Measurements from ENCODE around the gene LRRC7.

- TF ChIP-seq, protein P1, sequence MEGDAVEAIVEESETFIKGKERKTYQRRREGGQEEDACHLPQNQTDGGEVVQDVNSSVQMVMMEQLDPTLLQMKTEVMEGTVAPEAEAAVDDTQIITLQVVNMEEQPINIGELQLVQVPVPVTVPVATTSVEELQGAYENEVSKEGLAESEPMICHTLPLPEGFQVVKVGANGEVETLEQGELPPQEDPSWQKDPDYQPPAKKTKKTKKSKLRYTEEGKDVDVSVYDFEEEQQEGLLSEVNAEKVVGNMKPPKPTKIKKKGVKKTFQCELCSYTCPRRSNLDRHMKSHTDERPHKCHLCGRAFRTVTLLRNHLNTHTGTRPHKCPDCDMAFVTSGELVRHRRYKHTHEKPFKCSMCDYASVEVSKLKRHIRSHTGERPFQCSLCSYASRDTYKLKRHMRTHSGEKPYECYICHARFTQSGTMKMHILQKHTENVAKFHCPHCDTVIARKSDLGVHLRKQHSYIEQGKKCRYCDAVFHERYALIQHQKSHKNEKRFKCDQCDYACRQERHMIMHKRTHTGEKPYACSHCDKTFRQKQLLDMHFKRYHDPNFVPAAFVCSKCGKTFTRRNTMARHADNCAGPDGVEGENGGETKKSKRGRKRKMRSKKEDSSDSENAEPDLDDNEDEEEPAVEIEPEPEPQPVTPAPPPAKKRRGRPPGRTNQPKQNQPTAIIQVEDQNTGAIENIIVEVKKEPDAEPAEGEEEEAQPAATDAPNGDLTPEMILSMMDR (IDR thresholded peaks at IDR 0.05): no peak
- TF ChIP-seq, protein P2, sequence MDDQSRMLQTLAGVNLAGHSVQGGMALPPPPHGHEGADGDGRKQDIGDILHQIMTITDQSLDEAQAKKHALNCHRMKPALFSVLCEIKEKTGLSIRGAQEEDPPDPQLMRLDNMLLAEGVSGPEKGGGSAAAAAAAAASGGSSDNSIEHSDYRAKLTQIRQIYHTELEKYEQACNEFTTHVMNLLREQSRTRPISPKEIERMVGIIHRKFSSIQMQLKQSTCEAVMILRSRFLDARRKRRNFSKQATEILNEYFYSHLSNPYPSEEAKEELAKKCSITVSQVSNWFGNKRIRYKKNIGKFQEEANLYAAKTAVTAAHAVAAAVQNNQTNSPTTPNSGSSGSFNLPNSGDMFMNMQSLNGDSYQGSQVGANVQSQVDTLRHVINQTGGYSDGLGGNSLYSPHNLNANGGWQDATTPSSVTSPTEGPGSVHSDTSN (IDR thresholded peaks at IDR 0.05): no peak
- TF ChIP-seq POLR2AphosphoS5 (IDR thresholded peaks at IDR 0.05; ENCODE audit: low read depth, low read length) (no peak), EZH2phosphoT487 (IDR thresholded peaks at IDR 0.05; ENCODE audit: borderline replicate concordance, low read depth) (no peak), MXI1 (IDR thresholded peaks at IDR 0.05; ENCODE audit: low read depth, low read length) (no peak), RCOR1 (IDR thresholded peaks at IDR 0.05; ENCODE audit: low read length) (no peak), GABPA (IDR thresholded peaks at IDR 0.05; ENCODE audit: low read depth) (no peak), FOXJ3 (CRISPR knock-in tag; IDR thresholded peaks at IDR 0.05) (no peak), MAX (IDR thresholded peaks at IDR 0.05; ENCODE audit: low read depth) (no peak), ELF1 (IDR thresholded peaks at IDR 0.05) (no peak)
- TF ChIP-seq, protein P3, sequence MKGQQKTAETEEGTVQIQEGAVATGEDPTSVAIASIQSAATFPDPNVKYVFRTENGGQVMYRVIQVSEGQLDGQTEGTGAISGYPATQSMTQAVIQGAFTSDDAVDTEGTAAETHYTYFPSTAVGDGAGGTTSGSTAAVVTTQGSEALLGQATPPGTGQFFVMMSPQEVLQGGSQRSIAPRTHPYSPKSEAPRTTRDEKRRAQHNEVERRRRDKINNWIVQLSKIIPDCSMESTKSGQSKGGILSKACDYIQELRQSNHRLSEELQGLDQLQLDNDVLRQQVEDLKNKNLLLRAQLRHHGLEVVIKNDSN (IDR thresholded peaks at IDR 0.05; ENCODE audit: borderline replicate concordance, low read depth): no peak
These were observed 77.8 kb downstream of the LRRC7 start for GRCh38 chr1:69645477-69645876.

Data from SK-N-SH (cell line).